GM18868 (cell line): ENCODE measurements around the gene NAV2.
A peak's percentile ranks its signal among the peaks of the same experiment; 100 is the strongest.

Experiments used
- ATAC-seq: cut with Tn5 transposase; IDR thresholded peaks from one replicate; pipeline ENCODE4 v1.9.1; 2021; ENCODE audit warnings: mild to moderate bottlenecking, moderate library complexity; ENCODE audit not compliant: unreplicated experiment

Gene NAV2

DNA sequence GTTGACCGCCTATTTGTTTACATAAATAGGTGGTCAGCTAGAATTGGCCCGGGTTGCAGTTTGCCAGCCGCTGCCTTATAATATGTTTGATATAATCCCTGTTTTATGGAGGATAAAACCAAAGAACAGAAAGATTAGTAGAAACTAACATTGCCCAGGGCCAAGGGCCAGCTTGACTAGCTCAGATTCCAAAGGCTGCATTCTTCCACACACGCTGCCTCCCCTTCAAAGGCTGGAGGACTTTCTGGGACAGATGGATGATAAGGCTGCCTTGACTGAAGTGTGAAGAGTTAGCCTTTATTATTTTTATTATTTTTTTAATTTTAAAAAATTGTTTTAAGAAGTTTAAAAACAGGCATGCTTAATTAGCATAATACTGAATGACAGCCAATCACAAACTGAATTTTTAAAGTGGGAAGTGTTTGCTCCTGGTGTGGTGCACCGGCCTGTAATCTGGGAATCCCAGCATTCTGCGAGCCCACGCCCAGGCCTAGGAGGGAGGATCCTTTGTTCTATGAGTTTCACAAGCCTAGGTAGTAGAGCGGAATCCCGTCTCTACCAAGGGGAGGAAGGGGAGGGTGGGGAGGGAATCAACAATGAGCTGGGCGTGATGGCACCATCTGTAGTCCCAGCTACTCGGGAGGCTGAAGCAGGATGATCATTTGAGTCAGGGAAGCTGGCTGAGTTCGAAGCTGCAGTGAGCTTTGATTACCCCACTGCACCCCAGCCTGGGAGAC, 114.9 kb downstream of the NAV2 start:
- no peak for ATAC-seq

DNA sequence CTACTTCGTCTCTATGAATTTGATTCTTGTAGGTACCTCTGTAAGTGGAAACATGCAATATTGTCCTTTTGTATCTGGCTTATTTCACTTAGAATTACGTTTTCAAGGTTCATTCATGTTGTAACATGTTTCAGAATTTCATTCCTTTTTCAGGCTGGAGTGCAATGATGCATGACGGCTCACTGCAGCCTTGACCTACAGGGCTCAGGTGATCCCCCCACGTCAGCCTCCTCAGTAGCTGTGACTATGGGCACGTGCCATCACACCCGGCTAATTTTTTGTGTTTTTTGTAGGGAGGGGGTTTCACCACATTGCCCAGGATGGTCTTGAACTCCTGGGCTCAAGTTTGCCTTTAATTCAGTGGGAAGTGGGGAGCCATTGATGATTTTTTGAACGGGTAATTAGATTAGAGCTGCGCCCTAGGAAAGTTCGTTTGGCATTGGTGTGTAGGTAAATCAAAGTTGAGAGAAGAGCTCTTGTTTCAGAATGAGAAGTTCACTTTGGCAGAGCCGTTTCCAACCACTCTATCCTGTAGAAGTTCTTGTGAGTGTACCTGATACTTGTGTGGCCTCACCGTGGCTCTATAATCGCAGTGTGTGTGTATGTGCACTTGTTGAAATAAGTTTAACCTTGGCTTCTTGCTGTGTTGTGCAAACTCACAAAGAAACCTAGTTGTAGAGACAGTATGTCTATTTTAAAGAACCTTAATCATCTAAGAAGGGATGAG, 115.9 kb downstream of the NAV2 start:
- ATAC-seq, result peak; percentile 43

DNA sequence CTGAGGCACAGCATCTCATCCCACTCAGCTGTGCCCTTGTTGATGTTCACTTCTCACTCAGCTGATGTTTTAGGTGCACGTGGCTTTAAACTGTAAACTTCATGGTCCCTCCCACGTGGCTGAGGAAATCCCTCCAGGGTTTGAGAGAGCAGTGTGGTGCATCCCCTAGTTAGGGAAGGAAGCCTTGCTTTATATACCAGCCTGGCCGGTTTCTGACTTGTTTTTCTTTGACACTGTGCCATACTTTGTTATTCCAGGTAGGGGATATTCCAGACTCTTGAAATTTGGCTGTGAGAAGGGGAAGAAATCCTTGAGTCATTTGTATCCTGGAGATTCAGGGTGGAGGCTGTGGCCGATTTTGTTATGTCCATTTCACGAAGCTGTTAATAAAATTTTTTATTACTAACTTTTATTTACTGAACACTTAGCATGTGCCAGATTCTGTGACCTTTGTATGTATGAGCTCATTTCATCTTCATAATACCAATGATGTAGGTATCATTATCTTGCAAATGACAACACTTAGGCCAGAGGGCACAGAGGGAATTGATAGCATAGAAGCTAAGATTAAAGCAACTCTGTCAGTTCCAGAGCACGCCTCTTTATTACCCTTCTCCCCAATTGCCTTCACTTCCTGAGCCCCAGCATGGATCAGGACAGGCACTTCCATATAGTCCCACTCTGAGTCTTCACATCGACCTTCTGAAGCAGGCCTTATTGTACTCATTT, 116.6 kb downstream of the NAV2 start:
- peak; percentile 66 for ATAC-seq

DNA sequence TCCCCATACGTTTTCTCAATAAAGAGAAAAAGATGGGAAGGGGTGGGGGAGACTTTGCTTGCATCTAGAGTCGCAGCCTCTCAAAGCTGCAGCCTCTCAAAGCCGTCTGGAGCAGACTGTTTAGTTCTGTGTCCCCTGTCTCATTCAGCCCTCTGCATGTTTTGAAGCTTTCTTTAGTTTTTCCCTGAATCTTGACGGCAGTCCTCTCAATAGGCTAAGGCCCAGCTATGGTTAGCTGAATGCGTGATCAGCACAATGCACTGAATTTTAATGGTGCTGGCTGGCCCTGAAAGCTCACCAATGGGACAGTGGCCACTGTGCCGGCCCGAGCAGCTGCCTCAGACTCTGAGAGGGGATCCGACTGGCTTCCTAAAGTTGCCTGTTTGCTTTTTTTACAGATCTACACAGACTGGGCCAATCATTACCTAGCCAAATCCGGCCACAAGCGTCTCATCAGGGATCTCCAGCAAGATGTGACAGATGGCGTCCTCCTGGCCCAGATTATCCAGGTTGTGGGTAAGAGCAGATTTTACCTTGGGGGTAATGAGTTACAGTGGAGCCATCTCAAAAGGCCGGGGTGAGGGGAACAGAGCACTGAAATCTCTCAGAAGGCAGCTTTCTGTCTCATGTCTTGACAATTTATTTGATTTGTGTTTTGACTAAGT, 119.6 kb downstream of the NAV2 start:
- ATAC-seq, result no peak

DNA sequence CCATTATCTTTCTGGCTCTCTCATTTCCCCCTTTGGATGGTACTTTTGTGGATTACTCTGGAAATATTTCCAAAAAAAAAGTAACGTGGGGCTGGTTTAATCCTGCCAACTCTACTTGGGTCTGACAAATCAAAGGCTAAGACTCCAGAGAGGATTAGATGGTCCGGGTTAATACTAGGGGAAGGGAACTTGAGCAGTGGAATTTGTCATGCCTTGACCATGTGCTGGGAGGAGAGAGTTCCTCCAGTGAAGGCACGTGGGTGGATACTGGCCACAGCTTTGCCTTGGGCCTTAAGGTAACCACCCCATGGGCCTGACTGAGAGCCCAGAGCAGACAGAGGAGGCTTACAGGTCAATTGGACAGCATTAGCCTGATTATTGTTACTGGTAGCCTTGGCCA, 120.3 kb downstream of the NAV2 start:
- no peak for ATAC-seq

DNA sequence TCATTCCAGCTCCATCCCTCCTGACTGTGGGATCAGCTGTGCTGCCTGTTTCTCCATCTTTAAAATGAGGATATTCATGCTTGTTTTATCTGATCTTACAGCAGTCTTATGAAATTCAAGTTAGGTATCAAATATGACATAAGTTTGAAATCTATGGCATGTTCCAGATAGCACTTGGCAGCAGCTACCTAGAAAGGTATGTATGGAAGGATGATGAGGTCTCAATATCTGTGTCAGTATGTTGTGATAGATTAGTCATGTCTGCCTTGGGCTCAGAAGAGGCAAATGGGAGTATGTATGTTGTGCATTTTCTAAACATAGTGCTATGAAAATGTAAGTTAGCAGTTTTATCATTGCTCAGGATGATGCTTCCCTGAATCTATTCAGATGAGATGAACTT, 122.1 kb downstream of the NAV2 start:
- ATAC-seq, result no peak

DNA sequence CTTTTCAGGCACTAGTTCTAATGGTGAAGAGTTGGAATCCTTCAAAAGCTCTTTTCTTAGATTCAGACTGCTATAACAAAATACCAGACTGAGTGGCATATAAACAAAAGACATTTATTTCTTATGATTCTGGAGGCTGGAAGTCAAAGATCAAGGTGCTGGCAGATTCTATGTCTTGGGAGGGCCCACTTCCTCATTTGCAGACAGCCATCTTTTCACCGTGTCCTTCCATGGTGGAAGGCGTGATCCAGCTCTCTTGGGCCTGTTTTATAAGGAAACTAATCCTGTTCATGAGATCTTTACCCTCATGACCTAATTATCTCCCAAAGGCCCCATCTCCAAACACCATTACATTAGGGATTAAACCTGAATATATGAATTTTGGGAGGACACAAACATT, 124.0 kb downstream of the NAV2 start:
- ATAC-seq, result no peak

DNA sequence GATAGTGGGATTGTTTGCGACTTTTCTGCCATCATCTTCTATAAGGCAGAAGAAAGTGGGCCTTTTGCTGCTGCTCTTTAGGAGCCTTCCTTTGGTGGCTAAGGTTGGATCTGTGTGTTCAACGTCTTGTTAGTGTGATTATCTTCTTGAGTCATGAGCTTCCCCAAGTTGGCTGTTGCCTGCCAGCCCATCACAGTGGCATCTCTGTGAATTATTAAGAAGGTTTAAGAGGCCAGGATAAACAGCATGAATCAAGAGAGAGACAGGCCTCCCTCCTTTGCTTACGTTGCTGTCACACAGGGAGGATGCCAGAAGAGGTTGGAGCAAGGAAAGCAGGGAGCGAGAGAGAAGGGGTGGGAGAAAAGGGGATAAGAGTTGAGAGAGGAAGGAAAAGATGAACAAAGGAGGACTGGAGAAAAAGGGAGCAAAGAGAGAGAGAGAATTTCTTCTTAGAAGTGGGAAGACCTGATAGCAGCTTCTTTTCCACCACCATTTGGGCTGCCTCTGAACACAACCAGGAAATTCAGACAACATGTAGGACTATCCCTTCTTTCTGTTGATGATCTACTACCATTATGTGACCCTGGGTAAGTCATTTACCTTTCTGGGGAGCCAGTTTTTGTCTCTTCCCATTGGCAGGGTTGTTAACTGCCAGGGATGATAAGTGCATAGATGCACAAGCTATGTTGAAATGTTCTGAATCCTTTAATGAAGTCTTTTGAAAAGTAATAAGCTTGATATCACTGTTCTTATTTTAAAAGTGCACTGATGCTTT, 126.5 kb downstream of the NAV2 start:
- no peak for ATAC-seq

DNA sequence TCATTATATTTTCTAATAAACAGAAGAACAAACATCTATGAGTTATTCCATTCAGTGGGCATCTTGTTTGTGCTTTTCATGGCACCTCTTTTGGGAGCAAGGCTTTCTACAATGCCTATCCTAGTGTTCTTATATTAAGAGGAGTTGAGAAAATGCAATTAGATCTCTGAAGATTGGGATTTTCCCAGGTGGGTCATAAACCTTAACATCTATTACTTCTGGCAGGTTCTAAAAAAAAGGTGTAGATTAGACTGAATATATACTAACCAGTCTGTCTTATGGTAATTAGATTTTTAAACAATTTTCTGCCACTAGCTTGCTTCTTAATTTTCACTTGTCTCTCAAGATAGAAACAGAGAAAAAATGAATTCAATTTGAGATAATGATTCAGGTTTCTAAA, 128.3 kb downstream of the NAV2 start:
- no peak for ATAC-seq

DNA sequence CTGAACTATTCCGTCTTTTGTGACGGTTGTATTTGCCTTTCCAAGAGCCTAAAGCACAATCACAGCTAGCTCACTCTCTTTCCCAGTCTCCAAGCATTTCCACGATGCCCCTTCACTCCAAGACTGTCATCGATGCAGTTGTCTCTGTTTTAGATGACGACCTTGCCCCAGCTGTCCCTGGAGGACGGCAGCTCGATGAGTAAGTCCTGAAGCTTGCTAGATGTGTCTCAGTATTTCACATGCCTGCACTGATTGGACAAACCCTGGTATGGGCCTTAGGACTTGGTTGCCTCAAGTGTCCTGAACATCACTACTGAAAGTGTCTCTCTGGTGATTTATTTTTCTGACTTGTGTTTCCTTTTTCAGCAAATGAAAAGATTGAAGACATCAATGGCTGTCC, 129.9 kb downstream of the NAV2 start:
- ATAC-seq, result no peak

DNA sequence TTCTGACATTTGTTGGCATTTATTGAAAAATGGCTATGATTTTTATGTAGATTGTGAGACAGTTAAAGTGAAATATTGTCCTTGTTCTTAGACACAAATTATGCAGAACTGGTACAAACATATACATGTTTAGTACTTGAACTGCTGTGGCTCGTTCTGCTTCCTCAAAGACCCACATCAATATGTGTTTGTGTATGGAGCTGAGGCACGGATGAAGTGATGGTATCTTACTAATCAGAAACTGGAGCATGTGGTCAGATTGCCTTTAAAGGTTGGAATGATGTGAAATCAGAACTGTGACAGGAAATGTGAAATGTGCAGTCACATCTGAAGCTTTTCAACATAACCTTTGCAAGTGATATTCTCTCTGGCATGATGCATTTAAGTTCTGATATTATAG, 130.4 kb downstream of the NAV2 start:
- ATAC-seq, result no peak

DNA sequence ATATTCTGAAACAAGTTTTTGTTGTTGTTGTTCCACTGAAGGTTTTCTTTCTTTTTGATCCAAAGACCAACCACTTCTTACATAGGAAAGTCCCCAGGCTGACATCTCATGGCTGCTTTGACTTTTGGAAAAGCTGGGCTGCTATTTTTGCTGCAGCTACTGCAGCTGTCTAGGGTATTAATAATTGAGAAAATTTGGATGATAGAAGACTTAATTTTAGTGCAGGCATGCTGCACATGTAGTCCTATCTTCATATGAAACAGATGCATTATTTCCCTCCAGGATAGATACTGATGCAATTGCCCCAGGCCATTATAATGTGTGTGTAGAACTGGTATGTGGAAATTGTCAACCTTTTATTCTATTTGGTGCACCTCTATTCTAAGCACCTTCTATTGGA, 131.4 kb downstream of the NAV2 start:
- no peak for ATAC-seq

DNA sequence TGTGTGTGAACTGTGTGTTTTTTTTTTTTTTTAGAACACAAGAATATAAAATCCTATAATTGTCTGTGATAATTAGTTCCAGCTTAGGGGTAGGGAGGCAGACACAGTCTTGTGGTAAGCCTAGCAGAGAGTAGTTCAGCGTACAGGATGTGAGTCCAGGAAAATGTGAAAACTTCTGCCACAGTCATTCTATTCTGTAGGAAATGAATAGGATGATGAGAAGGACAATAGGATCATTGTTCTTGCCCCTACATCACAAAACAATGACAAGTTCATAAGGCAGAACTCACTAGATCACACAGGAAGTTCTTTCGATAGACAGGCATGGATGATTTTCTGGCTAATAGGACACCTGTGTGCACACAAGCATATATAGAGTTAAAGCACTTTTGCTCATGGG, 132.2 kb downstream of the NAV2 start:
- no peak for ATAC-seq

DNA sequence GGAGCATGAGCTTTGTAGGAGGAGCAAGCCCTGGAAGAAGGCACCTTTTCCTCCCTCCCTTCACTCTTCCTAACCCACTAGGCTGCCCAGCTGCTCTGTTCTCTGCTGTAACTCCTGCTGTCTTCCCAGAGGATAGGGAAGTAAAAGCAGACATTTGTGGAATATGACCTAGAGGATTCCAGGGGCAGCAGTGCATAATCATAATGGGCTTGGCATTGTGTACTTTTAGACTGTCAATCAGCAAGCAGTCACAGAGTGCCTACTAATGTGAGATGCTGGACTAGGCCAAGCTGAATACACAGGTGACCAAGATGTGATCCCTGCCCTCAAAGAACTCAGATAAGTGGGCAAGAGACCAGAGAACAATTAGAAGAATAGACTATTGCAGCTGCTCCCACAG, 133.0 kb downstream of the NAV2 start:
- no peak for ATAC-seq

DNA sequence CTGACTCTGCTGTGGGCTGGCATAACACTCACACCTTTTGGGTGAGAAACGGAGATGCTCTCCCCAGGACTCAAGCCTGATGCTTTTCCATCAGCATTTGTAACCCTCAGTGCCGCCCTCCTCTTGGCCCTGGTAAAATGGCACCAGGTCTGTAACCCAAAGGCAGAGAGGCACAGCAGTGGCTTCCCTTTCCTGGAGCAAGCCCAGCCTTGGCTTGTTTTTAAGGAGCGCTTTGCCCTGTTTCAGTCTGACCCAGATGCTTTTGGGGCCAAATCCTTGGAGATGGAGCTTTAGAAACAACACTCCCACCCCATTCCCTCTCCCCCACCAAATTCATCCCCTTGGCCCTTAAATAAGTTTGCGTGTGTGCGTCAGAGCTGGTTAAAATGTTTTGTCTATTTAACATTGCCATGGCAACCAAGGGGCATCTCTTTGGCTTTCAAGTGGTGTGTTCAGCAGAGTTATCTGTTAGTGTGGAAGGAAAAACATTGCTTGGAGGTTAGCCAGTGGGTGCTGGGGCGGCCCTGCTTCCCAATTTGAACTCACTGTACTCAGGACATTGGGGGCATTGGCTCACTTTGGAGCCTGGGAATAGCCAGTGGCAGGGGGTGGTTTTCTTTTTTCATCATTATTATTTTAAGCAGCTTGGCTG, 134.1 kb downstream of the NAV2 start:
- no peak for ATAC-seq

DNA sequence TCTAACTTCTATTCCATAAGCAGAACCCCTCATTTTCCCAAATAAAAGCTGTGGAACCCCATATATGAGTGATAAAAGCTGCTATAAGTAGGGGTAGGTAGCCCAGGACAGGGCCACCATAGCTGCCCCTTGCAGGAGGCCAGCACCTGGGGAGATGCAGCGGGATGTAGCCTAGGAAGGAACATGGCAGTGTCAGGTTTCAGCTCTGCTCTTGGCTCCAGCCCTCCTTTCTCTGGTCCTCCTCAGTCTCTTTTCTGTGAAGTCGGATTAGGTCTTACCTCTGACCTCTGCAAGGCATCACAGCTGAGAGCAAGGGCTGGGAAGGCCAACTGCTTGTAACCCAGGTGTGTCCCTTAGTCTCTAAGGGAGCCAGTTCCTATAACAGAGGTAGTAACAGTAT, 135.6 kb downstream of the NAV2 start:
- ATAC-seq, result no peak

DNA sequence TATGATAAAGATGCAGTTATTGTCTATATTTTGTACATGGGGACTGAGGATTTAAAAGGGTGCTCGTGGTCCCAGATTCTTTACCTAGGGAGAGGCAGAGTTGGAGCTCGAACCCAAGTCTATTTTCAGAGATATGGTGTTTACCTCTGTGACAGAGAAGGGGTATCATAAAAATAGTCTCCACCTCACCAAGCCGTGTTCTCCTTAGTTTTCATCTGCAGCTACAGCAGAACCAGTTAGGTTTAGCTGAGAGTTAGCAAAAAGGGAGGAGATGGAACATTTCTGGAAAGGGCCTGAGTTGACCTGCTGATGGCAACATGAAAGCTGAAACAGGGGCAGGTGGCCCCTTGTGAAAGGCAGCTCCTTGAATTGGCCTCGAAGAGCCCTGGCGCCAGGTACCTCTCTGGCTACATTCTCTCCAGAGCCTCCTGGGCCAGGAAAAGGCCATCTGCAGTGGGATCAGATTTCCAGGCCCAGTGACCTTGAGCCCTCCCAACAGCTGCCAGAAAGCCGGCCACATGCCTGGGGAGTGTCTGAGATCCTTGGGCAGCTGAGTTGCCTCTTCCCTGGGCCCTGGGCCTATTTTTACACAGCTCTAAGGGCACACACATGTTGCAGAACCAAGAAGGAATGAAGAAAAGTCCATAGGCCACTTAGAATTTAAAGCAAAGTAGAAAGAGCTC, 136.6 kb downstream of the NAV2 start:
- no peak for ATAC-seq

DNA sequence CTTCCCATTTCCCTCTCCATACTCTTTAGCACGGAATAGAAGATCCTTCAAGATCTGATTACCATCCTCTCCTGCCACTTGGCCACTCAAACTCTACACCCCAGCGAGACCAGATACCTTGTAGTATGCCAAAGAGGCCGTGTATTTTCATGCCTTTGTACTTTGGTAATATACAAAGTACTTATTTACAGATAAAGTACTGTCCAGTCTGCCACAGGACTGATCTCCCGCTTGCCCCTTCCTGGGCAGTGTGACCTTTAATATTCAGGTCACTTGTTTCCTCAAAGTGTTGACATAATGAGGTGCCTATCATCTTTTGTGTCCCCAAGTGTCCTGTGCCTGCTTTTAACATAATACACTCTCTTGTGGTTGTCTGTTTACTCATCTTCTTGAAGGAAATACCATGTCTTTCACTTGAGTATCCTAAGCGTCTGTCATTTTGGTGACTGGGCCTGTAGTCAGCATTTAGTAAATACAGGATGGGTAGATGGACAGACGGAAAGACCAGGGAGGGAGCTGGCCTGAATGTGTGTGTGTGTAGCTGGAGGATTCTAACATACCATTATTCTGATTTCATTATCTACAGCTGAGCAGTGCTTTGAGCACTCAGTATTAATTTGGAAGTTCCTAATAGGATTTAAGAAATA, 137.4 kb downstream of the NAV2 start:
- ATAC-seq, result no peak

DNA sequence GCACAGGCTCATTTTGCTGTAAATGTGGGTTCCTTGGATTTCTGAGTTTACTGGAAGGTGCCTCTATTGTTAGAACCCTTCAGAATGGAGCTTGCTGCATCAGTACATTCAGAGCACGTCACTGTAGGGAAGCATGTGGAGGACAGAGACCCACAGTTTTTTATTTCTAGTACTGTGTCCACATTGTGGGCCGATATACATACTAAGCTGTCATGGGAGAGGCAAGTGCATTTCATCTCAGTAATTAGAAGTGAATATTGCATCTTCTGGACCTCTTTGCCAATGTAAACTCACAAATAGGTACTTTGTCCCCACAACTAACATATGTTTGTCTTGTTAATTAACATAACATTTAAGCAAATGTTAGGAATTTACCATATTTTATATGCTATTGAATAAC, 139.7 kb downstream of the NAV2 start:
- ATAC-seq, result no peak
